HL-60 (cell line): ENCODE measurements around the gene POLR1H.
"Not testable (repeated sequence)": the region's sequence is repeated elsewhere in the genome, so short reads cannot be mapped to it uniquely, and the experiment has no call there.

Experiments used
- DNase-seq, 2 experiments: peaks; one replicate each; pipeline ENCODE4 v3.0.0-alpha.2; 2010 to 2020; ENCODE audit warnings: low read depth in 1 of 2, low spot score in 1 of 2
- H3K27ac ChIP-seq: fragments of 250-450 bp; sonication (Bioruptor Pico); replicated peaks from 2 replicates; pipeline ENCODE4 v1.5.1; 2020; ENCODE audit warnings: mild to moderate bottlenecking, moderate library complexity
- H3K27me3 ChIP-seq: fragments of 250-450 bp; sonication (Bioruptor Pico); 2 replicates; pipeline ENCODE4 v1.5.1; 2021; ENCODE audit warnings: mild to moderate bottlenecking, moderate library complexity; ENCODE audit not compliant: insufficient read depth, poor library complexity, severe bottlenecking
- H3K4me3 ChIP-seq: replicated peaks from 2 replicates; pipeline ENCODE4 v1.5.1; 2011; ENCODE audit warnings: mild to moderate bottlenecking, control low read depth, low read length; ENCODE audit not compliant: insufficient read depth
- CTCF ChIP-seq: IDR thresholded peaks from one replicate; pipeline ENCODE4 v1.5.1; 2011; ENCODE audit warnings: low read length, control low read depth, inconsistent platforms; ENCODE audit not compliant: insufficient read depth
- GABPA ChIP-seq: IDR thresholded peaks from 2 replicates; pipeline ENCODE4 v1.6.1; 2012; ENCODE audit warnings: low read depth
- POLR2AphosphoS5 ChIP-seq: IDR thresholded peaks from 2 replicates; pipeline ENCODE4 v1.6.1; 2012; ENCODE audit warnings: low read depth
- REST ChIP-seq: IDR thresholded peaks from 2 replicates; pipeline ENCODE4 v1.6.1; 2012; ENCODE audit warnings: low read depth; ENCODE audit not compliant: insufficient replicate concordance
- SPI1 ChIP-seq: IDR thresholded peaks from 2 replicates; pipeline ENCODE4 v1.6.1; 2012; ENCODE audit warnings: low read depth, mild to moderate bottlenecking, borderline replicate concordance

The POLR1H gene

GRCh38 chr6:30031381-30031780, 29.7 kb upstream of the POLR1H start:
- H3K4me3 ChIP-seq, result no peak overlapping the region
- TF ChIP-seq CTCF (no peak), REST (no peak), SPI1 (no peak), POLR2AphosphoS5 (no peak)
- H3K27me3 ChIP-seq, result no peaks in the 10 kb centered on the region
- H3K27ac ChIP-seq, result no peak overlapping the region; the same call in 1 of the 2 replicates
- DNase-seq, result no peak

- DNase-seq, result peak; percentile 88 to 91
- H3K27ac ChIP-seq, result peak overlapping the region; percentile 70
- not testable (repeated sequence) for H3K4me3 ChIP-seq, H3K27me3 ChIP-seq
- TF ChIP-seq POLR2AphosphoS5, result peak; percentile 52
- peak; percentile 5; the same call in 1 of the 2 replicates for TF ChIP-seq SPI1
Measured at GRCh38 chr6:30033440-30033839, 27.6 kb upstream of the POLR1H start.

- no peak overlapping the region for H3K4me3 ChIP-seq
- H3K27me3 ChIP-seq, result no peaks in the 10 kb centered on the region
- DNase-seq, result peak; percentile 8 to 36
- no peak for TF ChIP-seq POLR2AphosphoS5
- no peak for TF ChIP-seq CTCF
- TF ChIP-seq SPI1, result no peak
- TF ChIP-seq REST, result no peak
- no peak for TF ChIP-seq GABPA
- no peak overlapping the region for H3K27ac ChIP-seq
Measured at GRCh38 chr6:30035784-30036183, 25.3 kb upstream of the POLR1H start.

DNA sequence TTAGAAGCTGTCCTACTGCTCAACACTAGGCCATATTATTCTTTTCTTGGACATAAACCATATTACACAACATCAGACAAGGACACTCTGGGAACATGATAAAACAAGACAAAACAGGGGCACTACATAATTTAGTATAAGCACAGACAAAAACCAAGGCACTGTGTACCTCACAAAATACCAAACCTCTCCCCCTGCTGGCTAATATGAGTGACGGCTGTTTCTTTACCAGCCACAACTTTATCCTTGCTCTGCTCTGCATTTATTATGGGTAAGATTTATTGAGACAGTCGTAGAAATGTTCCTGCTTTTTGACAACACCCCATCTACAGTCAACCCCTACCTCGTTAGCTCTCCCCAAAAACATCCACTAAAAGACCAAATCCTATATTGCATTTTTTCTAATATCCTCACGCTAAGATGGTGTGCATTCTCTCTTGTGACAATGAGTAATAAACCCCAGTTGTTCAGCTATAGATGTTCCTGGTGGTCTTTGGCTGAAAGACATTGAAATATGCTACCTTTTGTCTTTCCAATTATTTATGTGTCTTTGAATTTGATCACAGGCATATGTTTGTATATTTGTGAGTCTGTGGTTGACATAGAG, 23.8 kb upstream of the POLR1H start:
- TF ChIP-seq CTCF, result peak; percentile 54
- no peak for TF ChIP-seq REST
- peak in 1 of 2 experiments; percentile 21 for DNase-seq

More for the DNA sequence above, 23.8 kb upstream of the POLR1H start:
- Histone ChIP-seq H3K4me3 (no peak overlapping the region), H3K27me3 (no peaks in the 10 kb centered on the region), H3K27ac (no peak overlapping the region)
